Renal cortex interstitium (tissue), 11 donors: Measurements from ENCODE around the gene SLC7A14. TPM values are rescaled to one million over a fixed set of nuclear protein-coding genes. Genes with fewer than 3 reads are reported as not detected.
A peak's percentile ranks its signal among the peaks of the same experiment; 100 is the strongest.

ENCODE experiments used
- DNase-seq, 11 donors: peaks; one replicate each; pipeline ENCODE4 v3.0.0-alpha.2; 2013; ENCODE audit warnings: low read depth in 9 of 11, low spot score in 4 of 11; ENCODE audit errors: extremely low read depth in 1 of 11
- polyA plus RNA-seq, 3 donors: library from polyadenylated mRNA; unstranded; fragments of 120-200 nt; gene quantifications; one replicate each; pipeline ENCODE4 v1.2.1, GENCODE V29; 2013; ENCODE audit not compliant: insufficient read length in 3 of 3

SLC7A14 gene
- polyA plus RNA-seq, 3 donors: 1.4 to 2.7 (median 2.0) TPM

DNA sequence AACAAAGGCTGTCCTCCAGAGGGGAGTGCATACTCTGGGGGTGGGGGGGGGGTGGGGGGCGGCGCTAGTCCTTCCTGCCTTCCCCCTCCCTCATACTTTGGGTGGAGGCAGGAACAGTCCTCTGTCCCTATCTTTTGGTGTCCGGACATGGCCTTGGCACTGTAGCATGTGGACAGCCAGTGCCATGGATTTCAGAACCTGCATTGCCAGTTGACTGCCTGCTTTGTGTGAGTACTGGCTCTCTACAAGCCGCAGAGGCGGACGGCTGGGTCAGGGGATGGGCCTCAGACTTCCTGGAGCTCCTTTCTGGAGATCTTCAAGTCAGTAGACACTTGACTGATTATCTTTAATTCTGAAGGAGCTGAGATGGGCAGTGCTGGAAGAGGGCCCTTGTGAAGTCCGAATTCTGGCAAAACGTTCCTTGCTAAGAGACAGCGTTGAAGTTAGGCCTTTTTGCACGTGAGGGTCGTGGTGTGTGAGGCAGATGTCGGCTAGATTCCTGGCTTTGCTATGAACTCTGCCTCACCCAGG, 164.7 kb downstream of the SLC7A14 start:
- no peak for DNase-seq

DNA sequence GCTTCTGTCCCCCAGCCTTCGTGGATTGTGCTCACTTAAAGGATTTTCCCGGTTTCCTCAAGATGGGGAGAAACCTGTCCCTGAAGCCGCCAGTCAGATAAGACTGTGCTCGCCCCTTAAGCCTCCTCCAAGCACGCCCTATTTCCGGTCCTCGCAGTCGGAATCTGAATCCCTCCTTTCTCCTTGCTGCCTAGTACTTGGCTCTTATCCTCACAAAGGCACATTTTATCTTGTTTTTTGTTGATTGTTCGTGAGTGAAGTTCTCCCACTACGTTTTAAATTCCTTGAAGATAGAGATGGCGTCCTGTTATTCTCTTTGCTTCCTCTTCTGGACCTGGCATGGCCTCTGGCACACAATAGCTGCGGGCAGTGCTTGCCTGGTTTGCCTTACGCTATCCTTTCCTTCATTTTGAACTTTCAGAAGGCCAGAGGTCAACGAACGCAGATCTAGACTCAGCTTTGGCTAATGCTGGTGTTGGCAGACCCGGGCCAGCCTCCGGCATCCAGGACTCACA, 165.5 kb downstream of the SLC7A14 start:
- DNase-seq: no peak

- DNase-seq: no peak
These were observed 166.3 kb downstream of the SLC7A14 start for GRCh38 chr3:170419557-170420087.

DNA sequence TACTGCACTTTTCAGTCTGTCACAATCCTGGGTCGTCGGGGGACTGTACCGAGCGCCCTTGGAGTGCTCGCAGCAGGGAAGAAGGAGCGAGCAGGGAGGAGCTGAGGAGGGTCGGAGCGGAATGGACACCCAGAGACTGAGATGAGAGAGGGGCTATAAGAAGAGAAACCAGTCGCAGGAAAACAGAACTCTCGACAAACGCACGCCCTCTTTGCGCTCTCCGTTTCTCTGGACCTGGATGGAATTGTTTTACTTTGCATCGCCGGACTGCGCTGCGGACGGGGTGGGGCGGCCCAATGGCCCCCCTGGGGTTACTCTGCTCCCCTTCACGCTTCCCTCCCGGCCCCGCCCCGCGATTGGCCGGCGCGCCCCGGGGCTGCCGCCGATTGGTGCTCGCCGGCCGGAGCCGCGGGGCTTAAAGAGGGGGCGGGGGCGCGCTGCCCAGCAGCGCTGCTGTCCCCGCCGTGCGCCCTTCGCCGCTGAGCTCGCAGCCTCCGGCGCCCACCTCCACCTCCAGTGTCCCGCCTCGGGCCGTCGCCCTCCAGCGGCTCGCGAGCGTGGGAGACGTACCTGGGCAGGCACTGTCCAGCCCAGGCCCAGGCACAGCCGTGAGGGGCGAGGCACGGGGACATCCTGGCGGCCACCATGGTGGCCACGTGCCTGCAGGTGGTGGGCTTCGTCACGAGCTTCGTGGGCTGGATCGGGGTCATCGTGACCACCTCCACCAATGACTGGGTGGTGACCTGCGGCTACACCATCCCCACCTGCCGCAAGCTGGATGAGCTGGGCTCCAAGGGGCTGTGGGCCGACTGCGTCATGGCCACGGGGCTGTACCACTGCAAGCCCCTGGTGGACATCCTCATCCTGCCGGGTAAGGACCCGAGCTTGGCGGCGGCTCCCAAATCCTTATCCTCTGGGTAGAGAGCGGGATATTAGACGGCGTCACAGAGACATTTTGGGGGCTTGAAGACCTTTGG, 167.2 kb downstream of the SLC7A14 start, which contains the start of gene CLDN11:
CLDN11 (plus strand) TSS at position 447 of the 977 bp plus-strand sequence; CDS start at position 646, 199 bp downstream.
- peak in 6 of 11 donors; percentile 56 to 71 (median 61) for DNase-seq

DNA sequence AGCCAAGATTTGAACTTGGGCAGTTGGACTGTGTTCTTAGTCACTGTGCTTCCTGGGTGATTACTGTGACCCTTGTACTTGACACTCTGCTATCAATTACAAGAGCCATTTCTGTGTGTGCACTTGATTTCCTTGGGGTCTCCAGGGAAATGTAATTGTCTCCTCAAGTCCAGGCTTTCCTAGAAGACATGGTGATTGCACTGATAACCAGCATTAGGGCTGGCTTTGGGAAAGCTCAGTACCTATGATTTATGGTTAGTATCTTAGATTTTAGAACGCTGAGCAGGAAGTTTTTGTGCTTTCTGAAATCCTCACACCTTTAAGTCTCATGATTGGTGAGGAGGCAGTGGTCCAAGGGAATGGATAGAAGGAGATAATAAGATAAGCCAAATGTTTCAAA, 168.8 kb downstream of the SLC7A14 start:
- no peak for DNase-seq

DNA sequence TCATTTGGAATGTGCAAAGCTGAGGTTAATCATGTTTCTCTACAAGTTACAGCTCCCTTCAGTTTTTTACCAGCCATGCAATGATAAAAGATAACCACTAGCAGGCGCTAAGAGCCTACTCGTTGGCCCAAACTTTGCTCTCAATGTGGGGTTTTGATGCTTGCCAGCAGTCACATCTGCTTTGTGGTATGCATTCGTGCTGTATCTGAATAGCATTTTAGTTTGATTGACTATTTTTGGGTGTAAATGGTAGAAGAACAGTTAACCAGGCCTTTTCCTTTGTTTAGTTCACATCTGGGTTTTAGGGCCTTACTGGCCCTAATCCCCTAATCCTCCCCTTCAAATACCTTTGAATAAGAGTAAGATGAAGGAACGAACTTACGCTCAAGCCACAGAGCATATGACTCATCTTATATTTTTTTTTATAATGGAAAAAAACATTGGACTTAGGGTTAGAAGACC, 171.6 kb downstream of the SLC7A14 start:
- peak in 9 of 11 donors; percentile 55 to 81 (median 72) for DNase-seq

DNA sequence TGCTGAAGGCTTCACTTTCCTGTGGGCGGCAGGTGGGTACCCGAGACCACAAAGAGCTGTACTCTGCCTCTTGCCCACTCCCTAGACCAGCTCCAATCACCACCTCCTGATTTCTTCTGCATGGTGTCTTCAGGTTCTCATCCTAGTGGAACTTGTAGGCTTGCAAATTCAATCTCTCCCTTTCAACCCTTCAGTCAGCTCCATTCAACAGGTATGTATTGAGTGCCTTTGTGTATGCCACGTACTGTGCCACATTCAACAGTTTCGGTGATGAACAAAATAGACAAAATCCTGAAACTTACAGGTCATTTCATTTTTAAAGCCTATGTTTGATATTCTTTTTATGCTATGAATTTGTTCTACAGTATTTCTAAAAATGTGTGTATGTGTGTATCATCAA, 172.6 kb downstream of the SLC7A14 start:
- DNase-seq: no peak

DNA sequence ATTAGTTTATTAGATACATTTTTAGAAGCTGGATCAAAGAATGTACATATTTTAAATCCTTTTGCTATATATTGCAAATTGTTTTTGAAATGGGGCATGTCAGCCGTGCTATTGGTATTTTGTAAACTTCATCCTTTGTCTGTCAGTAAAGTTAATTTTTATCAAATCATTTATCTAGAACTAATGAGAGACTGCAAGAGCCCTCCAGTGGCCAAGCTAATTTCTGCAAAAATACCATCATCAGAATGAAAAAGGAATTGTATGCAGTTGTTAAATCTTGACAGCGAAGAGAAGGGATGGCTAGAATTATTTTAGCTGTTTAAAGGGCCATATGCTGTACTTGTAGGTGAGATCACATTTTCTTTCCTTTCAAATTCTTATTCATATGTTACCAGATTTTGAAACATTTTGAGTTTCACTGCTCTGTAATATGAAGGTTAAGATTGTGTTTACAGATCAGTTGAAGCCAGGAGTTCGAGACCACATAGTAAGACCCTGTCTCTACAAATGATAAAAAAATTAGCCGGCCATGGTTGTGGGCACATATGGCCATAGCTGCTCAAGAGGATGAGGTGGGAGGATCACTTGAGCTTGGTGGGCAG, 175.3 kb downstream of the SLC7A14 start:
- peak in 1 of 11 donors; percentile 49 for DNase-seq

Other genes with a start within 250 kb of the SLC7A14 start
- 10 to 100 TPM; 44.0 to 56.8 (median 49.7) TPM for gene SKIL, start 228.4 kb downstream of the SLC7A14 start, polyA plus RNA-seq
- 100 to 1,000 TPM; 198 to 241 (median 225) TPM for gene CLDN11, start 167.2 kb downstream of the SLC7A14 start, polyA plus RNA-seq